HG03159 (cell line): ENCODE data around the gene KMT2E.
"Not testable (repeated sequence)": the region's sequence is repeated elsewhere in the genome, so short reads cannot be mapped to it uniquely, and the experiment has no call there.

ENCODE experiments used
- ATAC-seq: cut with Tn5 transposase; IDR thresholded peaks from one replicate; pipeline ENCODE4 v1.9.1; 2021; ENCODE audit warnings: mild to moderate bottlenecking, moderate library complexity; ENCODE audit not compliant: unreplicated experiment

The KMT2E gene, protein sequence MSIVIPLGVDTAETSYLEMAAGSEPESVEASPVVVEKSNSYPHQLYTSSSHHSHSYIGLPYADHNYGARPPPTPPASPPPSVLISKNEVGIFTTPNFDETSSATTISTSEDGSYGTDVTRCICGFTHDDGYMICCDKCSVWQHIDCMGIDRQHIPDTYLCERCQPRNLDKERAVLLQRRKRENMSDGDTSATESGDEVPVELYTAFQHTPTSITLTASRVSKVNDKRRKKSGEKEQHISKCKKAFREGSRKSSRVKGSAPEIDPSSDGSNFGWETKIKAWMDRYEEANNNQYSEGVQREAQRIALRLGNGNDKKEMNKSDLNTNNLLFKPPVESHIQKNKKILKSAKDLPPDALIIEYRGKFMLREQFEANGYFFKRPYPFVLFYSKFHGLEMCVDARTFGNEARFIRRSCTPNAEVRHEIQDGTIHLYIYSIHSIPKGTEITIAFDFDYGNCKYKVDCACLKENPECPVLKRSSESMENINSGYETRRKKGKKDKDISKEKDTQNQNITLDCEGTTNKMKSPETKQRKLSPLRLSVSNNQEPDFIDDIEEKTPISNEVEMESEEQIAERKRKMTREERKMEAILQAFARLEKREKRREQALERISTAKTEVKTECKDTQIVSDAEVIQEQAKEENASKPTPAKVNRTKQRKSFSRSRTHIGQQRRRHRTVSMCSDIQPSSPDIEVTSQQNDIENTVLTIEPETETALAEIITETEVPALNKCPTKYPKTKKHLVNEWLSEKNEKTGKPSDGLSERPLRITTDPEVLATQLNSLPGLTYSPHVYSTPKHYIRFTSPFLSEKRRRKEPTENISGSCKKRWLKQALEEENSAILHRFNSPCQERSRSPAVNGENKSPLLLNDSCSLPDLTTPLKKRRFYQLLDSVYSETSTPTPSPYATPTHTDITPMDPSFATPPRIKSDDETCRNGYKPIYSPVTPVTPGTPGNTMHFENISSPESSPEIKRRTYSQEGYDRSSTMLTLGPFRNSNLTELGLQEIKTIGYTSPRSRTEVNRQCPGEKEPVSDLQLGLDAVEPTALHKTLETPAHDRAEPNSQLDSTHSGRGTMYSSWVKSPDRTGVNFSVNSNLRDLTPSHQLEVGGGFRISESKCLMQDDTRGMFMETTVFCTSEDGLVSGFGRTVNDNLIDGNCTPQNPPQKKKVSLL (N-terminal part only)

GRCh38 chr7:105013816-105014692 is at the start of gene KMT2E:
KMT2E (plus strand) TSS chr7:105014205; CDS start chr7:105040953, 26,748 bp downstream.
- peak; percentile 27 for ATAC-seq

- ATAC-seq, result no peak
Observed at GRCh38 chr7:104964626-104965236, 49.3 kb upstream of the KMT2E start.

DNA sequence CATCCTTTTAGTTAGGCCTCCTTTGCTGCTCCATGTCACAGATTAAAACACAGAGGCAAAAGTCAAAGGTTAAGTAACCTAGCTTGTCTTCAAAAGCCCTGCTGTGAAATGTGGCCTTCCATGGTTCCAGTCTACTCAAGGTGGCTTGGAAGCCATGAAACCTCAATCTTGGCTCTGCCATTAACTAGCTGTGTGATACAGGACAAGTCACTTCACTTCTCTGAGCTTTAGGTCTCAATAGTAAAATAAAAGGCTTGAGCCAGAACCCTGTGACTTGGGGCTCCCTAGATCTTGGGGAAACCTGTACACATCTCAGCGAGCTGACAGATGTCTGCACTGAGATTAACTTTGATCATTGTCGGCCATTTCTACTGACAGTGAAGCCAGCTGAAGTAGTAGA is 48.0 kb upstream of the KMT2E start:
- no peak for ATAC-seq

DNA sequence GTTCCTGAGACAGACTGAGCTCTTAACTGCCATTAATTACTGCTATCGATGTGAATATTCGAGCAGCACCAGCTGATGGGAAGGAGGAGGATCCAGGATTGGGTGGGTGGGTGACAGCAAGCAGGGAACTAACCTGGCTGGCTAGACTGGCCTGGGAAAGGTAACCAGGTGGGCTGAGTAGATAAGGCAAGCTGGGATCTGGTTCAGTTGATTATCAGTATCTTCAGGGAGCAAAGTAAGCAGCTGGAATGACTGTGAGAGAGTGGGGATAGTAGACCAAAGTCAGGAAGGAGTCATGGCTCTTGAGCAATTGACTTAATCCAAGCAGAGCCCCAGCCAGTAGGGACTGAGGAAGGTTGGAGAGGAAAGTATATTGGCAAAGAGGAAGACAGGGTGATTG is 46.9 kb upstream of the KMT2E start:
- ATAC-seq, result no peak

GRCh38 chr7:104967595-104967994 is 46.4 kb upstream of the KMT2E start:
- ATAC-seq, result no peak

GRCh38 chr7:104968648-104969047 is 45.4 kb upstream of the KMT2E start:
- no peak for ATAC-seq

GRCh38 chr7:104969183-104969582 is 44.8 kb upstream of the KMT2E start:
- no peak for ATAC-seq

DNA sequence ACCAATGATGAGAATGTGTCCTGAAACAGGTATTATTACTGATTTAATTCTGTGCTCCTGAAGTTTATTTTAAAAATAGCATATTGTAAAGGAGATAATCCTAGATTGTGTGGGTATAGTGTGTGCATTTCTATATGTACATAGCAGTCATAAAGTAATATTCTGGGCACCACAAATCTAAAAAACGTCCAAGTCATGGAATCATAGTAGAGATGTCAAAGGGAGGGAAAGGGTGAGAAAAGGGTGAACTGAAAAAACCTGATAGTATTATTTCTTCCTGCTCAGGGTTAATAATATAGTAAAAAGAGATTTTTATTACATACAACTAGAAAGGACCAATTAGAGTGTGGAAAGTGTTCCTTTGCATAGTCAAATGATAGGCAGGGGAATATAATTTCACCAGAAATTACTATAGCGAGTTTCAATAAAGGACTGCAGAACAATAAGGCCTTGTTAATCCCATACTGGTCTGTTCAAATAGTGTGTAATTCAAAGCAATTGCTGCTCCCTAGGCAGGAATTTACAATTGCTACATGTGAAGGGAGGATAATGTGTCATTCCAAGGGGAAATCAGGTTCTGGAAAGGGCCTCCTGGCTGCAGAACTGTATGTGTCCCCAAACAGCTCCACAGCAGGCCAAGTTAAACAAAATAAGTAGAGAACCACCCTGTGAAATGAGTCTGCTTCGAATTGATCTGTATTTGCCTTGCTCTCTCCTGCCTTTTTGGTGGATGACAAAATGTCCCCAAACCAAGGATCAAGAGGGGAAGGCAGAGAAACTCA is 42.5 kb upstream of the KMT2E start:
- no peak for ATAC-seq

- no peak for ATAC-seq
Observed at GRCh38 chr7:104972500-104972899, 41.5 kb upstream of the KMT2E start.

GRCh38 chr7:104973227-104973626 is 40.8 kb upstream of the KMT2E start:
- no peak for ATAC-seq

- no peak for ATAC-seq
Observed at GRCh38 chr7:104973909-104974415, 40.0 kb upstream of the KMT2E start.

DNA sequence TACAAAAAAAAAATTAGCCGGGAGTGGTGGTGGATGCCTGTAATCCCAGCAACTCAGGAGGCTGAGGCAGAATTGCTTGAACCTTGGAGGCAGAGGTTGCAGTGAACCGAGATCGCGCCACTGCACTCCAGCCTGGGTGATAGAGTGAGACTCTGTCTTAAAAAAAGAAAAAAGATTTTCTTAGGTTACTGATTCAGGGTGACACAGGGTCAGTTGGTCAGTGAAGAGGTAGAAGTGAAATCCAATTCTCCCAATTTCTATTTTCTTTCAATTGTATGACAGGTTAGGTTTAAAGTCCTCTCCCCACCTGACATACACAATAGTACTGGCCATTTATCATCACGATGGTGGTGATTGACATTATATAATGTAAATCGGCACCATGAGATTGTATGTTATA is 38.5 kb upstream of the KMT2E start:
- ATAC-seq, result not testable (repeated sequence)

GRCh38 chr7:104976966-104977636 is 36.9 kb upstream of the KMT2E start:
- no peak for ATAC-seq

- no peak for ATAC-seq
Observed at GRCh38 chr7:104978460-104978859, 35.5 kb upstream of the KMT2E start.

- ATAC-seq, result no peak
Observed at GRCh38 chr7:104979167-104979841, 34.7 kb upstream of the KMT2E start.

GRCh38 chr7:104980440-104980839 is 33.6 kb upstream of the KMT2E start:
- ATAC-seq, result no peak

DNA sequence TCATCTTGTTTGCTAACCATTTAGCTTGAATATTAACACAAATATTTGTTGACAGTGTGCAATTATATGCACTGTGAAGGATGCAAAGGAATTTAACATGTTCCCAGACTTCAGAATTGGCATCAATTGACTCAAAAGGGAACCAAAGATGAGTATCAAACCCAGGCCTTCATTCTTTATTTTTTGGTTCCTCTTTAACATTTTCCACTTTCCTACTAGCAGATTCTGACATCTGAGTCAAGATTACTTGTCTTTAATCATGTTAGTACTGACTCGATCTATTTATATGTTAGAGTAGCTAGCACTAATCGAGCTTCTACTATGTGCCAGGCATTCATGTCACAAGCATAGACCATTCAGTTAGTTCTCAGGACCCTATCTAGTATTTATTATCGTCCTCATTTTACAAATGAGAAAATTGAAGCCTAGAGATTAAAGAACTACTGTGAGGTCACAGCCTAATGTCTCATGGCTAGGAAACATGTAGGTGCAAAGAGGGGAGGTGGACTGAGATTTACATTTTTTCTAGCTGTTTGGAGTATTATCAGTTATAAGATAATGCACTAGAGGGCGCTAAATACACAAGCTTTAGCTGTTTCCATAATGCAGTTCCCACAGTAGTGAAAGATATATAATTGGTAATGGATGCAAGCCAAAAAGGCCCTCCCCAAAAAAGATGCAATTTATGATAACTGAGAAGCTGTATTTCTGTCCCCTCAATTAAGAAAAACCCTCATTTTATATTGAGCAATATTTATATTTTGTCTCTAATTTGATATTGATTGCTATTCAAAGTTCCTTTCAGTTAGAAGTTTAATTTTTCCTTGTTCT is 32.9 kb upstream of the KMT2E start:
- no peak for ATAC-seq
